Loucy (cell line): ENCODE results near the gene TMEM163.
"Not testable (repeated sequence)": the region's sequence is repeated elsewhere in the genome, so short reads cannot be mapped to it uniquely, and the experiment has no call there.

Experiments
- H2AFZ ChIP-seq: fragments of 200-600 bp; sonication (generic); 2 replicates; pipeline ENCODE4 v1.6.0; 2016; ENCODE audit warnings: antibody characterized with exemption, mild to moderate bottlenecking, low read length, moderate library complexity
- H3F3A ChIP-seq: fragments of 200-600 bp; 2 replicates; pipeline ENCODE4 v1.6.0; 2016; ENCODE audit warnings: antibody characterized with exemption, low read depth, mild to moderate bottlenecking
- H3K27me3 ChIP-seq: fragments of 200-600 bp; sonication (generic); 2 replicates; pipeline ENCODE4 v1.6.1; 2014; ENCODE audit warnings: low read length, mild to moderate bottlenecking; ENCODE audit not compliant: insufficient read depth, poor library complexity, severe bottlenecking
- H3K36me3 ChIP-seq: fragments of 200-600 bp; sonication (generic); 2 replicates; pipeline ENCODE4 v1.6.1; 2016; ENCODE audit warnings: low read length; ENCODE audit not compliant: insufficient read depth
- H3K4me1 ChIP-seq: fragments of 200-600 bp; sonication (generic); 2 replicates; pipeline ENCODE4 v1.5.1; 2014; ENCODE audit warnings: low read length, mild to moderate bottlenecking; ENCODE audit not compliant: insufficient read depth, poor library complexity, severe bottlenecking
- H3K4me2 ChIP-seq: fragments of 200-600 bp; sonication (generic); 2 replicates; pipeline ENCODE4 v1.6.0; 2014; ENCODE audit warnings: antibody characterized with exemption, low read length, low read depth, mild to moderate bottlenecking; ENCODE audit not compliant: poor library complexity, severe bottlenecking
- H3K4me3 ChIP-seq: fragments of 200-600 bp; sonication (generic); 2 replicates; pipeline ENCODE4 v1.5.1; 2014; ENCODE audit warnings: low read length, mild to moderate bottlenecking, mixed read lengths; ENCODE audit not compliant: poor library complexity, severe bottlenecking
- H3K79me2 ChIP-seq: fragments of 200-600 bp; sonication (generic); 2 replicates; pipeline ENCODE4 v1.6.1; 2014; ENCODE audit warnings: low read length; ENCODE audit not compliant: insufficient read depth
- H3K9ac ChIP-seq: fragments of 200-600 bp; sonication (generic); 2 replicates; pipeline ENCODE4 v1.6.0; 2014; ENCODE audit warnings: mild to moderate bottlenecking, low read depth, low read length, moderate library complexity; ENCODE audit not compliant: poor library complexity, severe bottlenecking
- H3K9me2 ChIP-seq: fragments of 200-600 bp; sonication (generic); replicated peaks from 2 replicates; pipeline ENCODE4 v1.6.1; 2016; ENCODE audit warnings: low read depth, low read length, mixed read lengths
- H3K9me3 ChIP-seq: fragments of 200-600 bp; sonication (generic); 2 replicates; pipeline ENCODE4 v1.6.1; 2014; ENCODE audit warnings: mild to moderate bottlenecking, antibody characterized with exemption, low read length, low read depth; ENCODE audit not compliant: insufficient read depth
- H4K20me1 ChIP-seq: fragments of 200-600 bp; sonication (generic); 2 replicates; pipeline ENCODE4 v1.6.0; 2014; ENCODE audit warnings: antibody characterized with exemption, low read length, mild to moderate bottlenecking; ENCODE audit not compliant: insufficient read depth, poor library complexity, severe bottlenecking
- CTCF ChIP-seq: fragments of 200-600 bp; sonication (generic); conservative IDR thresholded peaks from 2 replicates; pipeline ENCODE4 v1.5.1; 2014; ENCODE audit warnings: mild to moderate bottlenecking, antibody characterized with exemption, low read length
- EZH2phosphoT487 ChIP-seq: fragments of 200-600 bp; IDR thresholded peaks from 2 replicates; pipeline ENCODE4 v1.6.1; 2018; ENCODE audit warnings: antibody characterized with exemption, mild to moderate bottlenecking, moderate library complexity, borderline replicate concordance

Gene TMEM163

DNA sequence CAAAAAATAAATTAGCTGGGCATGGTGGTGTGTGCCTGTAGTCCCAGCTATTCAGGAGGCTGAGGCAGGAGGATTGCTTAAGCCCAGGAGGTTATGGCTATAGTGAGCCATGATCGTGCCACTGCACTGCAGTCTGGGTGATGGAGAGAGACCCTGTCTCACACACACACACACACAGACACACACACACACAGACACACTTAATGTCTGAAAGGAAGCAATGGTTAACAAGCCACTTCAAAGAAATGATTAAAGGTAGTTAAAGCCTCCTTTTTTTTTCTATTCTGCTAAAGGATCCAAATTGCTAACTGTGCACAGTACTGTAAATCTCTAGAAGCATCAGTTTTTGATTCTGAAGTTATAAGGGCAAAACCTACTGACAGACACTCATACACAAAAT is 211.1 kb downstream of the TMEM163 start:
- no peak overlapping the region for H3K4me2 ChIP-seq
- H2AFZ ChIP-seq, result no peak overlapping the region
- TF ChIP-seq CTCF, result no peak
- no peak for TF ChIP-seq EZH2phosphoT487
- no peaks in the 10 kb centered on the region for H3K79me2 ChIP-seq
- no peaks in the 10 kb centered on the region for H3K4me1 ChIP-seq
- no peak overlapping the region for H3K4me3 ChIP-seq
- H3K27me3 ChIP-seq, result no peaks in the 10 kb centered on the region
- no peak overlapping the region for H3K9ac ChIP-seq
- H3K9me3 ChIP-seq, result no peaks in the 10 kb centered on the region
- no peaks in the 10 kb centered on the region for H3F3A ChIP-seq
- no peaks in the 10 kb centered on the region for H4K20me1 ChIP-seq
- no peaks in the 10 kb centered on the region for H3K36me3 ChIP-seq
- H3K9me2 ChIP-seq, result no peaks in the 10 kb centered on the region

DNA sequence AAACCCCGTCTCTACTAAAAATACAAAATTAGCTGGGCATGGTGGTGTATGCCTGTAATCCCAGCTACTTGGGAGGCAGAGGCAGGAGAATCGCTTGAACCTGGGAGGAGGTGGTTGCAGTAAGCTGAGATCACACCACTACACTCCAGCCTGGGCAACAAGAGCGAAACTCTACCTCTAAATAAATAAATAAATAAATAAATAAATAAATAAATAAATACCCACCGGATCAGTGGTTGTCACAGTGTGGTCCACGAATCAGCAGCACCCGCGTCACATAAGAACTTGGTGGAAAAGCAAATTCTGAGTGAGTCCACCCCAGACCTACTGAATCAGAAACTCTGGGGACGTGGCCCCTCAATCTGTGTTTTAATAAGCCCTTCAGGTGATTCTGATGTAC is 211.6 kb downstream of the TMEM163 start:
- H3K9me3 ChIP-seq, H3F3A ChIP-seq, H3K9ac ChIP-seq, H2AFZ ChIP-seq, H3K4me2 ChIP-seq, H3K4me3 ChIP-seq, H3K9me2 ChIP-seq, H3K79me2 ChIP-seq, H3K4me1 ChIP-seq, H4K20me1 ChIP-seq, H3K27me3 ChIP-seq, H3K36me3 ChIP-seq: not testable (repeated sequence)

GRCh38 chr2:134505446-134505845 is 213.4 kb downstream of the TMEM163 start:
- H3K36me3 ChIP-seq, result no peaks in the 10 kb centered on the region
- no peak for TF ChIP-seq CTCF
- TF ChIP-seq EZH2phosphoT487, result no peak
- H3K9me3 ChIP-seq, result no peaks in the 10 kb centered on the region
- H3K9ac ChIP-seq, result no peak overlapping the region
- H2AFZ ChIP-seq, result no peak overlapping the region
- H3K4me1 ChIP-seq, result no peaks in the 10 kb centered on the region
- H3K79me2 ChIP-seq, result no peaks in the 10 kb centered on the region
- H4K20me1 ChIP-seq, result no peaks in the 10 kb centered on the region
- no peaks in the 10 kb centered on the region for H3K9me2 ChIP-seq
- no peak overlapping the region for H3K4me3 ChIP-seq
- no peaks in the 10 kb centered on the region for H3K27me3 ChIP-seq
- no peak overlapping the region for H3K4me2 ChIP-seq
- H3F3A ChIP-seq, result no peaks in the 10 kb centered on the region

DNA sequence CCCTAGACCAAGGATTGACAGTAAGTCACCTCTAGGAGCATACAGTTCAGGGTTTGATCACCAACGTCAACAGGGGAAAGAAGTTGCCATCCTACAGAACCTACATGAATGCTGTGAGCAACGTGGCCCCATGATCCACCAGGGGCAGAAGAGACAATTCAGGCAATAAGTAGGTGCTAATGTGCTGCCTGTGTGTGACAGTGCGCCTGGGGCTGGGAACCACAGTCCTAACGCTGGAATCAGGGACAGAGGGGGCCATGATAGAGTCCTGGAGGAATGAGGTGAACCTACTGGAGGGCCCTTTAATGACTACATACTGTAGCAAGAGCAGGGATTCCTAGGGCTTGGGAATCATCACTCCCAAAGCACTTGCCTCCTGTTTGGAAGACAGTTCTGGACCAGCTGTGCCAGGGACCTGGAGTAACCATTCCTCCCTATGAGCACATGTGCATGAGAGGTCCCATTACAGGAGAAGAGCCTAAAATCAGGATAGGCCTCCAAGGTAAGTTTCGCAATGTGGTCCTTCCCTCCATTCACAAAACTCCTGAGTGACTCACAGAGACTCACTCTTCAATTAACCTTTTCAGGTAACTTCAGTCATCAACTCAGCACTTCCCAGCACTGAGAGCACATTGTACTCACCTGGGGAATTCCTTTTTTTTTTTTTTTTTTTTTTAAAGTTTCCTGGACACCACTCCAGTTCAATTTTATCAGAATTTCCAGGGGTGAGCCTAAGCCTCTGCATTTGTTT is 214.0 kb downstream of the TMEM163 start:
- TF ChIP-seq EZH2phosphoT487 (no peak), CTCF (no peak)
- H3K4me2 ChIP-seq, result no peak overlapping the region
- H3K4me1 ChIP-seq, result no peaks in the 10 kb centered on the region
- no peaks in the 10 kb centered on the region for H3K9me2 ChIP-seq
- no peaks in the 10 kb centered on the region for H3K27me3 ChIP-seq
- no peaks in the 10 kb centered on the region for H3K9me3 ChIP-seq
- no peak overlapping the region for H3K4me3 ChIP-seq
- H2AFZ ChIP-seq, result no peak overlapping the region
- H3K36me3 ChIP-seq, result no peaks in the 10 kb centered on the region
- H4K20me1 ChIP-seq, result no peaks in the 10 kb centered on the region
- H3K9ac ChIP-seq, result no peak overlapping the region
- no peaks in the 10 kb centered on the region for H3K79me2 ChIP-seq
- no peaks in the 10 kb centered on the region for H3F3A ChIP-seq
